HG02763 (cell line): ENCODE measurements around the gene MYCN.

ENCODE experiments used
- ATAC-seq: cut with Tn5 transposase; IDR thresholded peaks from one replicate; pipeline ENCODE4 v1.9.1; 2021; ENCODE audit warnings: mild to moderate bottlenecking, moderate library complexity; ENCODE audit not compliant: unreplicated experiment

MYCN gene

GRCh38 chr2:15992457-15993231 is 52.3 kb downstream of the MYCN start:
- no peak for ATAC-seq

- ATAC-seq, result no peak
Observed at GRCh38 chr2:15993232-15993610, 52.9 kb downstream of the MYCN start.

GRCh38 chr2:15993666-15994065 is 53.3 kb downstream of the MYCN start:
- ATAC-seq, result no peak

GRCh38 chr2:15995603-15996002 is 55.3 kb downstream of the MYCN start:
- ATAC-seq, result no peak
